HuH-7 (cell line): ENCODE measurements around the gene KCNK3.
"Not testable (repeated sequence)": the region's sequence is repeated elsewhere in the genome, so short reads cannot be mapped to it uniquely, and the experiment has no call there.

Experiments used
- DNase-seq: peaks from one replicate; pipeline ENCODE4 v3.0.0; 2011; ENCODE audit warnings: low spot score

The KCNK3 gene

GRCh38 chr2:26730549-26731344, 38.2 kb downstream of the KCNK3 start:
- no peak for DNase-seq

DNA sequence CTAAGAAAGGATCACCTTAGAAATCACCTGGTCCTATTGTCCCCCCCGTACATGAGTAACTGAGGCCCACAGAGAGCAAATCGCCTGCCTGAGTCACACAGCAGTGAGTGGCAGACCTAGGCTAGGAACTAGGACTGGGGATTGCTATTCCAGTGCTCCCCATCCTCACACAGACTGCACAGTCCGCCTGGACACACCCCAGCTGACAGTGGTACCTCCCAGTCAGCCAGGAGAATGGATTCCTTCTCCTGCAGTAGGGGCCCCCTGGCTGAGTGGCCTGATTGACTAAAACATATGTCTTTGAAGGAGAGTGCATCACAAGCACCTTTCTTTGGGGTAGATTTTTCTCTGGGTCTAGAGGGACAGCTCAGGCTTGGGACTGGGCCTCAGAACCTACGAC, 39.2 kb downstream of the KCNK3 start:
- DNase-seq: no peak

- DNase-seq: no peak
These were observed 39.9 kb downstream of the KCNK3 start for GRCh38 chr2:26732446-26732845.

GRCh38 chr2:26733413-26733812, 40.9 kb downstream of the KCNK3 start:
- DNase-seq: no peak

- no peak for DNase-seq
These were observed 42.6 kb downstream of the KCNK3 start for GRCh38 chr2:26735097-26735496.

DNA sequence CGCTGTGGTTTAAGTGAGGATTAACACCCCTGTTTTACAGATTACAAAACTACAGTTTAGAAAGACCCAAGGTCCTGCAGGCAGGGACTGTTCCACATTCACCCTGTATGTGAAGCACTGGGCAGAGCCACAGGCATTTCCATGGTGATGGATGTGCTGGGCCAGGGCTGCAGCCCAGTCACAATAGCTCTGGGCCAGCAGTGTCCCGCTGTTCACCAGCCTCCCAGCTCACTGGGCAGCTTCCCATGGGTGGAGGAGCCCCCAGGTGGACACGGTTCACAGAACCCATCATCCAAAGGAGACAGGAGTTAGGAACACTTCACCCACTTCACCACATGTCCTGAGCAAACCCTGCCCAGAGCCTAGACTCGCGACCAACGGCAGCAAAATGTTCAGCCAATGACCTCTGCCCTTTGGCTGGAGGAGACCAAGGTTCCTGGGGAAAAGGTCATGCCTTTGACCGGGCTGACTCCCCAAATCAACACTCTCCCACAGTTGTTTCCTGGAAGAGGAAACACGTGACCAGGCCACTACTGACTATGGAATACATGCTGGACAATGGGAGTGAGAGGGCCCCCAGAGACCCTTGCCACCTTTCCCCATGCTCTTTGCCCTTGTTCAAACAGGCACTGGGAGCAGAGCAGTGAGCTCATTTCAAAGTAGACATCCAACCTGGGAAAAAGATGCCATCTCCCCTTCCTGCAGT, 43.5 kb downstream of the KCNK3 start:
- DNase-seq: no peak

GRCh38 chr2:26737221-26737620, 44.7 kb downstream of the KCNK3 start:
- no peak for DNase-seq

- DNase-seq: no peak
These were observed 46.0 kb downstream of the KCNK3 start for GRCh38 chr2:26738481-26738880.

- DNase-seq: no peak
These were observed 47.0 kb downstream of the KCNK3 start for GRCh38 chr2:26739514-26739913.

DNA sequence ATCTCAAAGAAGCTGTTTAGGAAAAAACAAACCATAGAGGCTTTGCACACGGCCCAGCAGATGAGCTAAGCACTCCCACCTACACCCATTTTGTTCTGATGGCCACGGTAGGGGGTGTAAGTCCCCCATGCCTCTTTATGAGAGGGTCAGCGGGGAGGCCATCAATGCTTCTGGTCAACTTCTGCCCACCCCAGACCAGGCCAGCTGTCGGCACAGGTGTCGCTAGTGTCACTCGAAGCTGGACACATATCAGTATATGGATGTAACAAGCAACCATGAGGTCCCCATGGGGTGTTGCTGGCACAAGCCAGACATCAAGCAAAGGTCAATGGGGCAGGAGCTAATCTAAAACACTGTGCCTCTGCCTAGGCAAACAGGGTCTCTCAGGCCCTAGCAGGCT, 47.8 kb downstream of the KCNK3 start:
- no peak for DNase-seq

DNA sequence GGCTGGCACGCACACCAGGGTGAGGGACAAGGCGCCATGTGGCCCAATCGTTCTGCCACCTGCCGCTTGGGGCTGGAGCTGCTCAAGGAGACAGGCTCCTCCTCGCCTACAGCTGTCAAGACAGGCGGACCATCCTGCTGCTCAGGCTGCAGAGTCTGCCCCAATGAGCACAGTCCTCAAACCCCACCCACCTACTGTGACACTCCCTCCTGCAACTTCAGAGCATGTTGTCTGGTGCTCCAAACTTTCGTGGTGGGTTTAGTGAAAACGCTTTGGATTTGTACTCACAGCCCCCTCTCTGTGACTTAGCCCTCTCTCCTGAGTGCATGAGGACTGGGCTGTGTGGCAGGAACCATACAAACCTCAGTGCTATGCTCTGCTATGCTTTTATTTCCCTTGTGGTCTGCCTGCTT, 48.4 kb downstream of the KCNK3 start:
- no peak for DNase-seq

GRCh38 chr2:26742048-26742770, 49.7 kb downstream of the KCNK3 start:
- no peak for DNase-seq

DNA sequence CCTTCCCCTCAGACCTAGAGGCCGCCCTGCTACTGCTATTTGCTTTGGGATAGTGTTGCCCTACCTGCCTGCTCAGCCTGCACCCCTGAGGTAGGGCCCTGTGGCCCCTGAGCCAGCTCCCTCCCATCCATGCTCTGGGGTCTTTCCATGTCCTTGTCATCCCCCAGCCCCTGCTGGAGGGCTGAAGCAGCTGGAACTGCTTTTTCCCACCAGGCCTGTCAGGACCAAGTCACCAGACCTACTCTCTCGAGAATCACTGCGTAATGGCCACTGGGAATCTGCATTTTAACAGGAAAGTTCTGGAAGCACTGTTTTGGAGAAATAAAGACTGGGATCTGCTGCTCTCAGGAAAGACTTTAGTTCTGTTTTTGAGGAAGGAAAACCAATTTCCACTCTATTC, 51.3 kb downstream of the KCNK3 start:
- DNase-seq: no peak

- DNase-seq: no peak
These were observed 52.4 kb downstream of the KCNK3 start for GRCh38 chr2:26744953-26745352.

DNA sequence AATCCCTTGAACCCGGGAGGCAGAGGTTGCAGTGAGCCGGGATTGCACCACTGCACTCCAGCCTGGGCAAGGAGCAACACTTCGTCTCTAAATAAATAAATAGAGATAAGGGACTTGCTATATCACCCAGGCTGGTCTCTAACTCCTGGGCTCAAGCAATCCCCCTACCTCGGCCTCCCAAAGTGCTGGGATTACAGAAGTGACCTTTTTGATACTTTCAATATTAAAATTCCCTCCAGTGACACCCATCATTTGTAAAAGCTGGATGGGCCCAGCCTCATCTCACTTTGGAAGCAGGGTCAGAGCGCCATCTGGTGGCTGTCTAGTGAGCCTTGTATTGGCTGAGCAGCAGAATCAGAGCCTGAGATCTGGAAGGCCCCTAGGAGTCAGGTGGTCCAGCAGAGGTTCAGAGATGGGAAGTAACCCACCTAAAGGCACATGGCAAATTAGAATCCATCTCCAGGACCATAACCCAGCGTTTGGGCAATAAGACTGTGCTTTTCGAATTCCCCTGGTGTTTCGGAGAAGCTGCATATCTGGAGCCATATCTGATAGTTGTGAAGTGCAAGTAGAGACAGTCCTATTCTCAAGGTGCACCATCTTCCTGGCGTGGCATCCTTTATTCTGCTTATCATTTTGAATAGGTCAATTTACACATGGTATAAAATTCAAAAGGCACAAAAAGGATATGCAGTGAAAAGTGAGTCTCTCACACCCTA, 53.2 kb downstream of the KCNK3 start:
- DNase-seq: peak; percentile 63

DNA sequence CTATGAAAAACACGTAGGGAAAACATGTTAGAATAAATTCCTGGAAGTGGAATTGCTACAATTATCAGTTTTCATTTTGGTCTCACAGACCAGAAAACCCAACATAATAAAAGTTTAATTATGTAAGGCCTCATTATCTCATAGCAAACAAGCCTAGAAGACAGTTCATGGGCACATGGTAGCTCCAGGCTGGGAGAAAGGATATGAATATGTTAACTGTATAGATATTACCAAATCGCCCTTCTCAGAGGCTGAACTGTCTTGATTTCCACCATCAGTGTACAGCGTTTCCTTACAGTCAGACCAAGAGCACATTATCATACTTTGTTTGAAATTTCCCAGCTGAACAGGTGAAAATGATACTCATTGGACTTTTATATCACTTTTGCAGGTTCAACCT, 54.4 kb downstream of the KCNK3 start:
- no peak for DNase-seq

DNA sequence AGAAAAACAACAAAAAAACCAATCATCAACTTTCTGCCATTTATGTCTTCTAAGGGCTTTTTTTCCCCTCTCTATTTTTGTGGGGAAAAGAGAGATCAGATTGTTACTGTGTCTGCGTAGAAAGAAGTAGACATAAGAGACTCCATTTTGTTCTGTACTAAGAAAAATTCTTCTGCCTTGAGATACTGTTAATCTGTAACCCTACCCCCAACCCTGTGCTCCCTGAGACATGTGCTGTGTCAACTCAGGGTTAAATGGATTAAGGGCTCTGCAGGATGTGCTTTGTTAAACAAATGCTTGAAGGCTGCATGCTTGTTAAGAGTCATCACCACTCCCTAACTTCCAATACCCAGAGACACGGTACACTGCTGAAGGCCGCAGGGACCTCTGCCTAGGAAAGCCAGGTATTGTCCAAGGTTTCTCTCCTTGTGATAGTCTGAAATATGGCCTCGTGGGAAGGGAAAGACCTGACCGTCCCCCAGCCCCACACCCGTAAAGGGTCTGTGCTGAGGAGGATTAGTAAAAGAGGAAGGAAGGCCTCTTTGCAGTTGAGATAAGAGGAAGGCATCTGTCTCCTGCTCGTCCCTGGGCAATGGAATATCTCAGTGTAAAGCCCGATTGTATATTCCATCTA, 57.4 kb downstream of the KCNK3 start:
- not testable (repeated sequence) for DNase-seq

DNA sequence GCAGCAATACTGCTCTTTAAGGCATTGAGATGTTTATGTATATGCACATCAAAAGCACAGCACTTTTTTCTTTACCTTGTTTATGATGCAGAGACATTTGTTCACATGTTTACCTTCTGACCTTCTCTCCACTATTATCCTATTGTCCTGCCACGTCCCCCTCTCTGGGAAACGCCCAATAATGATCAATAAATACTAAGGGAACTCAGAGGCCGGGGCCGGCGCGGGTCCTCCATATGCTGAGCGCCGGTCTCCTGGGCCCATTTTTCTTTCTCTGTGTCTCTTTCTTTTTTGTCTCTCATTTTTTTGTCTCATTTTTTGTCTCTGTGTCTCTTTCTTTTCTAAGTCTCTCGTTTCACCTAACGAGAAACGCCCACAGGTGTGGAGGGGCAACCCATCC, 57.9 kb downstream of the KCNK3 start:
- not testable (repeated sequence) for DNase-seq

DNA sequence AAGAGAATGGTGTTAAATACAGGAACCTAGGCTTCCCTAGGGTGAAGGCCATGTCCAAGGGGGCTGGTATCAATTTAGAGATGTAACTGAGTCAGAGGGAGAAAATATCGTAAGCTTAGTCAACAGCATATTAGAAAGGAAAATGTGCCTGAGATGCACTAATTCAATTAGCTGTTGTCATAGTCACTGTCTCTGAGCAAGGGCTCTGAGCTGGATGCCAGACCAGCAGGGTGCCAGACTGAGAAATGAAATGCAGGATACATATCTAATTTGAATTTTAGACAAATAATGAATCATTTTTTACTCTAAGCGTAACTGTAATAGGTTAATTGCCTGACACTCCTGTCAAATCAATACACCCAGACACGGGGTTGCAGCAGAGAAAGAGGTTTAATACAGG, 60.1 kb downstream of the KCNK3 start:
- DNase-seq: no peak

GRCh38 chr2:26754539-26754938, 62.0 kb downstream of the KCNK3 start:
- no peak for DNase-seq

DNA sequence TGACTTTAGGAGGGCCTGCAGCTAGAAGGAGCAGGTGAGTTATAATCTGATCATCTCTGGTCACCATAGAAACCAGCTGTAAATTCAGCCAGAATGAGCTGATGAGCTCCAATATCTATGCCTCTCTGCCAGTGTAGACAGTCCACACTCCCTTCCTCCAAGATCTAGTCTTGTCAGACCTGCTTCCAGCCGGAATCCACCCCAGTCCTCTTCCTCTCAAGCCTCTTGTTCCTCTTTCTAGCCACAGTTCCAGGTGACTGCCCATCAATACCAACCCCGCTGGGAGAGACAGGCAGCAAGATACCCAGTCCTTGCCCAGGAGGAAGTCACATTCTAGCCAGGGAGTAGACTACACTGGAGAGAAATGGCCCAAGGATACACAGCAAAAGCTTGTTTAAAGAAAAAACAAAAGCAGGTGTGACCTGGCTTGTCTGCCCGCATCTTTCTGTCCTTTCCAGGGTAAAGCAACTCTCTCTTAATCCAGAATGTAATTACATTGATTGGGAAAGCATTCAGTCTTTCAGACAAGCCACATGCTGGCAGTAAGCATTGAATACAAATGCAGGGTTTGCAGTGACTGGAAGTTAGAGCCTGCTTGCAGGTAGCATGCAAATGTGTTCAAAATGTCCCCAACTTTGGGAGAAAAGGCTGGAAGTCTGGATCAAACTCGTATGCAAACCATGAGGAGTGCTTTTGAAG, 62.6 kb downstream of the KCNK3 start:
- DNase-seq: no peak
